Activated T-helper 1 cell treated with anti-CD3 and anti-CD28 coated beads, Interleukin-2, amount 50 U/mL, for 16 hours (primary cell): ENCODE results near the gene DYNC1I1.
"Not testable (repeated sequence)": the region's sequence is repeated elsewhere in the genome, so short reads cannot be mapped to it uniquely, and the experiment has no call there.

Experiments
- DNase-seq, 2 donors: peaks; one replicate each; pipeline ENCODE4 v3.0.0-alpha.2; 2020; ENCODE audit warnings: low read depth in 1 of 2, low spot score in 1 of 2

The DYNC1I1 gene

GRCh38 chr7:95906851-95907250, 134.5 kb downstream of the DYNC1I1 start:
- DNase-seq: no peak

GRCh38 chr7:95907337-95907736, 135.0 kb downstream of the DYNC1I1 start:
- DNase-seq: no peak

DNA sequence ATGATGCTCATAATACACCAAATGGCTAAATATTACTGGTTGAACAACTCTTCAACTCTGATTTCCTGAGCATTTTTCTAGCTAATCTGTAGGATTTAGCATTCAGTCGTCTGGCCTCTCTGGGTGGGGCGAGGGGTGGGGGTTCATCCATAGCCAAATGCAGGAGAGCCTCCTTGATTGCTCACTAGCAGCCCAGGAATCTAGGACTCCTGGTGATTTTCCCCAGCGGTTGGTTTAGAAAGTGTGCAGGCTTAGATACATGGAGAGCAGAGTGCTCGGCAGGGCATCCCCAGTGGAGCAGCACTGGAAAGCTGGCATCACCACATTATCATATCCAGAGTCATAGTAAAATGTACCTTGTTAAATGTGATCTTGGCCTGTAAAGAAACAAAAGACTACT, 136.1 kb downstream of the DYNC1I1 start:
- DNase-seq: no peak

- DNase-seq: no peak
Observed at GRCh38 chr7:95910341-95910740, 138.0 kb downstream of the DYNC1I1 start.

GRCh38 chr7:95915731-95916130, 143.4 kb downstream of the DYNC1I1 start:
- no peak for DNase-seq

GRCh38 chr7:95916573-95917297, 144.4 kb downstream of the DYNC1I1 start:
- DNase-seq: peak; percentile 48 to 66

GRCh38 chr7:95917634-95918033, 145.3 kb downstream of the DYNC1I1 start:
- no peak for DNase-seq

DNA sequence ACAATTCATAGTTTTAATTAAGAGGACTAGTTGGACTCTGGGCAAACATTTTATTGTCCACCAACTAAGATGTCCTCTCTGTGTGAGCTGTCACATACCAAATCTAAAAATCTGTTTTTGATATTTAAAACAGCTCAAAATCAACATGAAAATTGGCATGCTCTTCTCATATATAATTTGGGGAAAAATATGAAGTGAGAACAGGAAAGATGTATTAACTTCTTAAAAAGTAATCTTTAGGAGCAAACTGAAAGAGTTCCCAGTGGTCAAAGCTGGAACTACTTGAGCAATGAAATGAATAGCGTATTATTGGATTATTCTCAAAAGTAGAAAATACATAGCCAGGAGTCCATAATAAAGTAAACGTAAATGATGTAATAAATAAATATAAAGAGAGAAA, 147.2 kb downstream of the DYNC1I1 start:
- no peak for DNase-seq

DNA sequence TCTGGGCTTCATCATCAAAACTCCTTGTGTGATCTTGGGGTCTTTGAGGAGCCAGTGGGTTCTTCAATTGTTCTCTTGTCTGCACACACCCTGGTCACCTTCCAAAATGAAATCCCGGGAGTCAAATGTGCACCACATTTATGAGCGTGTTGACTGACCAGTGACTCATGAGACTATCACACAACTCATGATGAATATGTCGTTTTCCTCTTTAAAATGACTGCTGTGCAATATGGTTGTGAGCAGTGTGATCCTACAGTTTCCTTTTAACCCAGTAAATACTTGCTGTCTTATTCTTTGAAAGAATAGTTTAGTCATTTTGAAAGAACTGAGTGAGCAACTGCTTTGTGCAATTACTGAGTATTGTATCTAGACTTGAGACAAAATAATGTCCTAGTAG, 149.2 kb downstream of the DYNC1I1 start:
- no peak for DNase-seq

DNA sequence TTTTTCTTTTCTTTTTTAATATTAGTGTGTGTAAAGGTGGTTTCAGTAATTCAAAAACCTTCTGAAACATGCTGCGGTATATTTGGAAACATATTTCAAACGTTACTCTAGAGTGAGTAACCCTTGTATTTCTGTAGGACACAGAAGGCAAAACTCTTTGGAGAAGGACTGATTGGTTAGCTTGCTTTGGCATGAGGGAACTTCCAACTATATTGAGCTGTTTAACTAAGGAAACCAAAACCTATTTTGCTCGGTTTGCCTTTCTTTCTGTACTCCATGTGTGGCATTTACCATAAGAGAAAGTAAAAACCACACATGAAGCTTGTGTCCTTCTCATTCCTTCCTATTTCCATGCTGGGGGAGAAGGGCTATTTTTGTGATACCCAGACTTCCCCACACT, 149.8 kb downstream of the DYNC1I1 start:
- DNase-seq: no peak

DNA sequence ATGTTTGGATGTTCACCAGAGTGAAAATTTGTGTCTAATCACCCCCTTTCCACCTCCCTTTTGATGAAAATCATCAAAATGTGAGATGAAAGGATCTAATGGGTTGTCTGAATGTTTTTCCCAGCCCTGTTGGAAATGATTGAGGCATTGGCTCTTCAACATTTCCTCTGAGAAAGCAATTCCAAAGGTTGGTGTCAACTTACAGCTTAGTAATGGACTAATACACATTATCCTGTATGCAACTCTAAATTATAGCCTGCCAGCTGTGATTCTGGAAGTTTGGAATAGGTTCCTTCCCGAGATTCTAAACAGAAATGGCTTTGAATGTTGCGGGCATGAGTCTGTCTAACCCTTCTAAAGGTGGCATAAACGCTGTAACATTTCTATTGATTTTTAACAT, 152.9 kb downstream of the DYNC1I1 start:
- DNase-seq: no peak

GRCh38 chr7:95925971-95926370, 153.6 kb downstream of the DYNC1I1 start:
- DNase-seq: no peak

DNA sequence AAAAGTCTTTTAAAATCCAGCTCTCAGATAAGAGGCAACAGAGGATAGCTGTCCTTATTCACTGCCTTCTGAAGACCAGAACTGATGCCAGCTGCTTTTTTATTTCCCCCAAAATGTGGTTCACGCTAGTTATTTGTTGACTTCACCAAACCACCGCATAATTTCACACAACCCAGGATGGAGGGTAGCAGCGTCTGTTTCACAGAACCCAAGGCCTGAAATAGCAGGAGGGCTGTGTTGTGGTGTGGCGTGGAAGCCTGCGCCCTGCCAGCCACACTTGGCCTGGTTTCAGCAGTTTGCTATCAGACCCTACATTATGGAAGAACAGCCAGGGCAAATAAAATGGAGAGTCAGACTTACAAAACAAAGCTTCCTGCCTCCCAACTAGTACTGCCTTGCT, 155.4 kb downstream of the DYNC1I1 start:
- no peak for DNase-seq

DNA sequence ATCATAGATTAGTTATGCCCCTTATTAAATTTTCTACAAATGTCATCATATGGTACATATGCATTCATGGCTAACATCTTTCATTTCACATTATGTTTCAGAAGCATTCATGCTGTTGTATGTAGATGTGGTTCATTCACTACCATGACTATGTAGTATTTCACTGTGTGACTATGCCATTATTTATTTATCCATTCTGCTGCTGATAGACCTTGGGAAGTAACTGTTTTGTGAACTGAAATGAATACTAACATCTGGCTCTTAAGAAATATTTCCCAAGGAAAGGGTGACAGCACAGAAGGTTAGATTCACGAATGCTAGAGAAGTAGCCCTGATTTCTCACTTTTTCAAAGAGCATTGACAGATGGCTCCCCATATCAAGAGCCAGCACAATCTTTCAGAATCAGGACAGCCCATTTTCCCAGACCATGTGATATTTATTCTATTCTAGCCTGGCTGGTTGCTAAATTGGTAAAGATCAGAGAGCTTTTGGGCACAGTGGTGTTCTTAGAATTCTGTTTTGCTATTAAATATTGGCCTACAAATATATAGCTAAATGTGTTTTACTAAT, 157.4 kb downstream of the DYNC1I1 start:
- DNase-seq: no peak

- DNase-seq: no peak
Observed at GRCh38 chr7:95931460-95932232, 159.3 kb downstream of the DYNC1I1 start.

DNA sequence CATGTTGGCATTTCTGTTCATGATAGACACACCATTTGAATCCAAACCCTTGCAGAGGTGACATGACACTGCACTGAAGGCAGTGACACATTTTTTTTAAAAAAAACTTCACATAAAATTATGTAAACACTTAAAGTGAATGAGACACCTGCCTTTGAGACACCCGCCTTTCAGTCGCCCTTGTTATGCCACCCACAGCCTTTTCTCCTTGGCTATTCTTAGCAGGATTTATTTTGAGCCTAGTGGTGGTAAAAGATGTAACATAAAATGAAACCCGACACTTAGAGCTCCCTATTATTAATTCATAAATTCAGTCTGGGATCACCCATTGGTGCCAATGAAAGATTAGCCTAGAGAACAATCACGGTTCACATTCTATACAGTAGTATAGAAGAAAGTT, 161.3 kb downstream of the DYNC1I1 start:
- DNase-seq: no peak

- not testable (repeated sequence) for DNase-seq
Observed at GRCh38 chr7:95944867-95945266, 172.5 kb downstream of the DYNC1I1 start.

DNA sequence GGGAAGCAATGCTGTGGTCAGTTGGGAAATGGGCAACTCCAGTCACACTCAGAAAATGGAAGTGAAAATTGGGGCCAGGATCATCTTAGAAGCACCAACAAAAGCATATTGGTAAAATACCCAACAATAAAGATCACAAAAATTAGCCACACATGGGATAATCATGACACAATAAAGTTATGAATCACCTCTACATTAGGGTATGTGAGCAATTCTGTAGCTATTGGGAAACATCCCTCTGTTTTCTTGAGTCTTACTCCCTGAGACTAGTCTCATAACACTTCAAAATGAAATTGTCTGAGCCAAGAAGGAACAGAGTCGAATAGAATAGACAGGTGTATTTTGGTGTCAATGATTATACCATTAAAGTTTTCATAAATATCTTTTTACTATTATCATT, 178.3 kb downstream of the DYNC1I1 start:
- DNase-seq: no peak

DNA sequence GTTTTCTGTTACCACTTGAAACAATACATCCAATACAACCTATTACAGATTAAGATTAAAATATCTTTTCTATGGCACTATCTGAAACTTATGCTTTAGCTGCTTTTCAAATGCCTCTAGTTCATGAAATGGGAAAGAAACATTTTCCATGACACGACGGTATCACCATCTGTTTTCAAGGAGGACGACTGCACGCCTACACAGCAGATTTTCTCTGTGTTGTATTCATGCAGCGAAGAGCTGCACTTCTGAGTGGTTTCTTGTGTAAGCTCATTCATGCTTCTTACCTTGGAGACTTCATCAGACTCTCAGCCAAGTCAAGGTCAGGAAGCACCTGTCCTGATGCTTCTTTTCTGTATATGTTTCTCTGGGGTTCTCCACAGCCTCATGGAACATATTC, 179.2 kb downstream of the DYNC1I1 start:
- DNase-seq: no peak

- no peak for DNase-seq
Observed at GRCh38 chr7:95951997-95952795, 179.8 kb downstream of the DYNC1I1 start.

- no peak for DNase-seq
Observed at GRCh38 chr7:95952851-95953250, 180.5 kb downstream of the DYNC1I1 start.

GRCh38 chr7:95955748-95956147, 183.4 kb downstream of the DYNC1I1 start:
- no peak for DNase-seq
